Sigmoid colon (tissue), 7 donors: ENCODE data around the gene CSNK1G2. TPM values are rescaled to one million over a fixed set of nuclear protein-coding genes. Genes with fewer than 3 reads are reported as not detected.

Experiments
- DNase-seq: peaks from one replicate; pipeline ENCODE4 v3.0.0-alpha.2; 2019
- H3K27ac ChIP-seq, 4 donors: fragments of 200-600 bp; sonication (generic); one replicate each; pipeline ENCODE4 v1.5.1; 2016 to 2019; ENCODE audit warnings: mild to moderate bottlenecking in 1 of 4
- H3K27me3 ChIP-seq, 3 donors: fragments of 200-600 bp; sonication (generic); one replicate each; pipeline ENCODE4 v1.5.1; 2019; ENCODE audit warnings: mild to moderate bottlenecking in 1 of 3
- H3K36me3 ChIP-seq, 4 donors: fragments of 200-600 bp; sonication (generic); one replicate each; pipeline ENCODE4 v1.5.1; 2016 to 2019
- H3K4me1 ChIP-seq, 4 donors: fragments of 200-600 bp; sonication (generic); one replicate each; pipeline ENCODE4 v1.5.1; 2017 to 2019
- H3K4me3 ChIP-seq, 4 donors: fragments of 200-600 bp; sonication (generic); one replicate each; pipeline ENCODE4 v1.5.1; 2017 to 2019; ENCODE audit warnings: mild to moderate bottlenecking in 2 of 4, moderate library complexity in 1 of 4
- H3K9me3 ChIP-seq, 4 donors: fragments of 200-600 bp in 3 of 4; sonication (generic) in 3 of 4; one replicate each; pipeline versions ENCODE4 v1.5.1 to v1.6.1; 2013 to 2019
- EP300 ChIP-seq, 4 donors: sonication (generic); formaldehyde crosslinking; IDR thresholded peaks; one replicate each; pipeline ENCODE4 v1.6.1; 2017; ENCODE audit warnings: antibody characterized with exemption in 4 of 4
- POLR2A ChIP-seq, 2 donors: fragments of 450-650 bp; IDR thresholded peaks; one replicate each; pipeline ENCODE4 v1.6.1; 2016; ENCODE audit warnings: antibody characterized with exemption in 2 of 2, mild to moderate bottlenecking in 2 of 2, moderate library complexity in 2 of 2
- POLR2AphosphoS5 ChIP-seq, 4 donors: sonication (generic); formaldehyde crosslinking; IDR thresholded peaks; one replicate each; pipeline ENCODE4 v1.6.1; 2017; ENCODE audit warnings: antibody characterized with exemption in 4 of 4
- WGBS, 2 donors: extraction: QIAGEN DNeasy Blood & Tissue Kit; methylation state at CpG; one replicate each; pipeline ENCODE4 v1.1.7; 2013; 5-methylcytosine and 5-hydroxymethylcytosine counted together
- intact Hi-C: fragments of 100-400 bp; cut with DNase I; formaldehyde crosslinking; loops from one replicate; pipeline ENCODE4 v1.15.1; 2023
- polyA plus RNA-seq, 3 donors: library from polyadenylated mRNA; stranded (reverse); fragments of 200-250 nt; gene quantifications; one replicate each; pipeline ENCODE4 v1.2.3, GENCODE V29; 2013
- total RNA-seq, 4 donors: library from RNA; depleted of rRNA; stranded (reverse); fragments of >200 nt; gene quantifications; one replicate each; pipeline ENCODE4 v1.1.0, GENCODE V29; 2016
- TF ChIP-seq, protein P1 (sequence below), 4 experiments: fragments of 450-650 bp in 3 of 4; fragments of 200-600 bp in 1 of 4; IDR thresholded peaks; one replicate each; pipeline ENCODE4 v1.5.1; 2016 to 2019; ENCODE audit warnings: antibody characterized with exemption in 4 of 4, mild to moderate bottlenecking in 3 of 4, moderate library complexity in 2 of 4
- donor health status: healthy with polysubstance abuse.
- donor health status: Bipolar disorder and iron deficiency.
- donor health status: healthy.

The CSNK1G2 gene
- total and polyA plus RNA-seq, 7 donors, result 24.6 to 91.1 (median 35.9) TPM

DNA sequence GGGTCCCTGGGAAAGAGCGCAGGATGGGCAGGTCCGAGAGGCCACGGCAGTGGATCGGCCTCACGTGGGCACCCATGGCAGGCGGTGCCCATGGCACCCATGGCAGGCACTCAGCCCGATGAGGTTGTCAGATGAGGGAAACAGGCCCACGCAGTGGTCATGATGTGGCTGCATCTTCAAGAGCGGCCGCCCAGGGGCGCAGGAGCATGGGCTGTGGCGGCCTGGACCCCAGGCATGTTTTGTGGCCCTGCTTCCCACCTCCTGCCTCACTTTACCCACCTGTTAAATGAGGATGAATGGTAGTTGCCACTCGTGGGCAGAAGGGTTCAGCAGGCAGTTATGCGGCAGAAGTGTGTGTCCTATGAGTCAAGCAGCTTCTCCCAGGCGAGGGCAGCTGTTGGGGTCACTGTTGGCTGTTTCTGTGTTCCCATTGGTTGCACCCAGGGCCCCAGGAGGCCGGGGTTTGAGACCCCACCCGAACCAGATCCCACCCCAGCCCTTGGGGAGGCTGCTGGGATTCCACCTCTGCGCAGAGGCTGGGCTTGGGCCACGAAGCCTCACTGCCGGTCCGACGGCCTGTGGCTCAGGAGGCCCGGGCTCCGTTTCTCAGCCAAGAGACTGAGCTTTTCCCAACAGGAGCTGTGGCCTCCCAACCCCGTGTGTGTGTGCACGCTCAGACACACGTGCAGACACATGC is 30.0 kb downstream of the CSNK1G2 start:
- intact Hi-C loops, result no loop called here

DNA sequence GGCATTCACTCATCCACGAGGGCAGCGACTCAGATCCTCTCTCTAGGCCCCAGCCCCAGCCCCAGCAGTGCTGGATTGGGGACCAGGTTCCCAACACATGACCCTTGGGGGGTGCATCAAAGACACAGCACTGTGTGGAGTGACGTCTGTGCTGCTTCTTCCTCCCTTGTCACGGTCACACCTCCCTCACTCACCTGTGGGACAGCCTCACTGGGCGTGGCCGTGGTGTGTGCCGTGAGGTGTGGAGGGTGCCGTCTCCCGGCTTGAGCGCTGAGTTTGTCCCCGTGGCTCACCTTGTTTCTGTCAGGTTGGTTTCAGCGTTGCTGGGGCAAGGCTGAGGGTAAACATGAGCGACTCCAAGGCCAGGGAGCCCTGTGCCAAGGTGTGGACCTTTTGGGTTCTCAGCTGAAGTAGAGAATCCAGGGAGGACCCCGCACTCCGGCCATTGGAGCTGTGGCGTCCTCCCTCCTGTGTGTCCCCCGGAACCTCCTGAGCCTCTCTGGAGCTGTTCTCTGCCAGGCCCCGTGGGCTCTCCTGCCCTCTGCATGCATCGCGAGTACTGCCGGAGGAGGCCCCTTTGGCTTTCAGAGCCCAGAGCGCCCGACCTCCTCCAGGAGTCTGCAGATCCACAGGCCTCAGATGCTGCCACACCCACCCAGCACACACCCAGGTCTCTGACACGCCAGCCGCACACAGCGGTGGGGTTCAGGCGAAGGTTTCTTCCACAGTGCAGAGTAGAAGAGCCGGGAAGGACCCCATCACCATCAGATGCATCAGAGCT is 33.6 kb downstream of the CSNK1G2 start:
- TF ChIP-seq POLR2A (IDR thresholded peaks at IDR 0.05) (no peak), POLR2AphosphoS5 (IDR thresholded peaks at IDR 0.05) (no peak)
- H3K9me3 ChIP-seq, result no peaks in the 10 kb centered on the region
- no peak overlapping the region for H3K4me3 ChIP-seq
- H3K36me3 ChIP-seq, result peaks cover 3 to 37% (median 17%) of the 10 kb centered on the region in 4 donors
- intact Hi-C loops, result no loop called here
- 84 to 88% methylated on average over 28 of the region's 28 CpGs for WGBS, 2 donors
- no peaks in the 10 kb centered on the region for H3K27me3 ChIP-seq
- no peak for DNase-seq
- no peaks in the 10 kb centered on the region for H3K4me1 ChIP-seq
- H3K27ac ChIP-seq, result no peak overlapping the region

More for the DNA sequence above, 30.0 kb downstream of the CSNK1G2 start:
- Histone ChIP-seq H3K27ac (no peak overlapping the region), H3K4me3 (no peak overlapping the region), H3K4me1 (peaks cover 0 to 6% (median 0%) of the 10 kb centered on the region in 4 donors), H3K27me3 (no peaks in the 10 kb centered on the region), H3K9me3 (no peaks in the 10 kb centered on the region), H3K36me3 (peaks cover 0 to 24% (median 4%) of the 10 kb centered on the region in 4 donors)
- DNase-seq, result no peak
- no peak for TF ChIP-seq POLR2A (IDR thresholded peaks at IDR 0.05)
- no peak for TF ChIP-seq EP300 (IDR thresholded peaks at IDR 0.05)
- TF ChIP-seq, protein P1, sequence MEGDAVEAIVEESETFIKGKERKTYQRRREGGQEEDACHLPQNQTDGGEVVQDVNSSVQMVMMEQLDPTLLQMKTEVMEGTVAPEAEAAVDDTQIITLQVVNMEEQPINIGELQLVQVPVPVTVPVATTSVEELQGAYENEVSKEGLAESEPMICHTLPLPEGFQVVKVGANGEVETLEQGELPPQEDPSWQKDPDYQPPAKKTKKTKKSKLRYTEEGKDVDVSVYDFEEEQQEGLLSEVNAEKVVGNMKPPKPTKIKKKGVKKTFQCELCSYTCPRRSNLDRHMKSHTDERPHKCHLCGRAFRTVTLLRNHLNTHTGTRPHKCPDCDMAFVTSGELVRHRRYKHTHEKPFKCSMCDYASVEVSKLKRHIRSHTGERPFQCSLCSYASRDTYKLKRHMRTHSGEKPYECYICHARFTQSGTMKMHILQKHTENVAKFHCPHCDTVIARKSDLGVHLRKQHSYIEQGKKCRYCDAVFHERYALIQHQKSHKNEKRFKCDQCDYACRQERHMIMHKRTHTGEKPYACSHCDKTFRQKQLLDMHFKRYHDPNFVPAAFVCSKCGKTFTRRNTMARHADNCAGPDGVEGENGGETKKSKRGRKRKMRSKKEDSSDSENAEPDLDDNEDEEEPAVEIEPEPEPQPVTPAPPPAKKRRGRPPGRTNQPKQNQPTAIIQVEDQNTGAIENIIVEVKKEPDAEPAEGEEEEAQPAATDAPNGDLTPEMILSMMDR (IDR thresholded peaks at IDR 0.05), result no peak
- TF ChIP-seq POLR2AphosphoS5 (IDR thresholded peaks at IDR 0.05), result no peak
- 94 to 96% methylated on average over 27 of the region's 27 CpGs for WGBS, 2 donors

DNA sequence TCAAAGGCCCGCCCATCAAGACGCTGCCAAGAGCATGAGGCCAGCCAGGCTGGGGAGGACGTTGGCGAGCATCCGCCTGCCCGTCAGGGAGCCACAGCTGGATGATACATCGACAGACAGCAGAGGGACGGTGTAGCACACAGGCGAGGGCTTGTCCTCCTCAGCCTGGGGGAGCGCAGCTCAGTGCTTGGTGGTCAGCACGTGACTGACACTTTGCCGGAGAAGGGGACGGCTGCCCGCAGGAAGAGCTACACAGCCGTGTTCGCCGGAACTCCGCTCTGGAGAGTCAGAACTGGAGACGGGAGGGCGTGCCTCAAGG is 34.1 kb downstream of the CSNK1G2 start:
- WGBS, 2 donors, result 88 to 90% methylated on average over 20 of the region's 20 CpGs
- no peak for DNase-seq
- Histone ChIP-seq H3K36me3 (peaks cover 7 to 37% (median 23%) of the 10 kb centered on the region in 4 donors), H3K4me3 (no peak overlapping the region), H3K27me3 (no peaks in the 10 kb centered on the region), H3K9me3 (no peaks in the 10 kb centered on the region), H3K27ac (no peak overlapping the region), H3K4me1 (no peaks in the 10 kb centered on the region)
- intact Hi-C loops, result no loop called here
- TF ChIP-seq POLR2A (IDR thresholded peaks at IDR 0.05) (no peak), EP300 (IDR thresholded peaks at IDR 0.05) (no peak), POLR2AphosphoS5 (IDR thresholded peaks at IDR 0.05) (no peak)
- TF ChIP-seq, protein P1 (IDR thresholded peaks at IDR 0.05), result no peak

DNA sequence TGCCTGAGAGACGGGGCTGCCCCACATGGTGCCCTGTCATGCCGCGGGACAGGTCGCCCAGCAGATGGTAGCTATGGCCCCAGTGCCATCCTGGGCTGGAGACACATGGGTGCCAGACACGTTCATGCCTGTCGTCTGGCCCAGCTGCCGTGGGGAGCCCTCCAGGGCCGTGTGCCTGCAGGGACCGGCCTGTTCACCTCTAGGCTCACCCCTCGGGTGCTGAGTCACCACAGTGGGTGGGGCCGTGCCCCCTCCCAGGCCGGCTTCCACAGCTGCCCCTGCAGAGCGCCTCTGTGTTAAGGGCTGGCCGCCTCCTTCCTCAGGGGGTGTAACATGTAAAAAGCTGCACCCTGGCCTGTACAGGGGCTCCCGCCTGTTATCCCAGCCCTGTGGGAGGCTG is 36.1 kb downstream of the CSNK1G2 start:
- Histone ChIP-seq H3K4me1 (no peaks in the 10 kb centered on the region), H3K9me3 (no peaks in the 10 kb centered on the region), H3K4me3 (no peak overlapping the region), H3K36me3 (peaks cover 7 to 49% (median 35%) of the 10 kb centered on the region in 4 donors), H3K27ac (no peak overlapping the region), H3K27me3 (no peaks in the 10 kb centered on the region)
- no peak for DNase-seq
- TF ChIP-seq POLR2AphosphoS5 (IDR thresholded peaks at IDR 0.05) (no peak), POLR2A (IDR thresholded peaks at IDR 0.05) (no peak)
- intact Hi-C loops, result no loop called here
- 95% methylated on average over 15 of the region's 15 CpGs for WGBS, 2 donors

DNA sequence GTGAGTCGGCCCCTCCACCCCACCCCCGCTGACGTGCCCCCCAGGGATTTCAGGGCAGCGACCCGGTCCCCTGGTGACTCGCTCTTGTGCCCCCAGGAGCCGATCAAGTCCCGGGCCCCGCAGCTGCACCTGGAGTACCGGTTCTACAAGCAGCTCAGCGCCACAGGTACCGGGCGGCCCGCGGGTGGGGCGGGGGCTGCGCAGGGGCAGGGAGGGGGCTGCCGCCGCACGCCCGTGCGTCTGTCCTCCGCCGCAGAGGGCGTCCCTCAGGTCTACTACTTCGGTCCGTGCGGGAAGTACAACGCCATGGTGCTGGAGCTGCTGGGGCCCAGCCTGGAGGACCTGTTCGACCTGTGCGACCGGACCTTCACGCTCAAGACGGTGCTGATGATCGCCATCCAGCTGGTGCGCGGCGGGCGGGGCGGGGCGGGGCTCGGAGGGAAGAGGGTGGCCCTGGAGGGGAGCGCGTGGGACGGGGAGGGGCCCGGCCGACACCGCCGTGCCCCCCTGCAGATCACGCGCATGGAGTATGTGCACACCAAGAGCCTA is 37.4 kb downstream of the CSNK1G2 start:
- peaks cover 7 to 54% (median 35%) of the 10 kb centered on the region in 4 donors for H3K36me3 ChIP-seq
- TF ChIP-seq POLR2AphosphoS5 (IDR thresholded peaks at IDR 0.05) (no peak), POLR2A (IDR thresholded peaks at IDR 0.05) (no peak), EP300 (IDR thresholded peaks at IDR 0.05) (no peak)
- TF ChIP-seq, protein P1 (IDR thresholded peaks at IDR 0.05), result no peak
- no peaks in the 10 kb centered on the region for H3K27me3 ChIP-seq
- H3K4me3 ChIP-seq, result no peak overlapping the region
- H3K27ac ChIP-seq, result no peak overlapping the region
- H3K4me1 ChIP-seq, result no peaks in the 10 kb centered on the region
- intact Hi-C loops, result no loop called here
- no peaks in the 10 kb centered on the region for H3K9me3 ChIP-seq
- no peak for DNase-seq
- WGBS, 2 donors, result 95 to 96% methylated on average over 51 of the region's 51 CpGs
